Hepatic stellate cell (primary cell): ENCODE results near the gene ANXA6.

ENCODE experiments used
- DNase-seq: peaks from one replicate; pipeline ENCODE4 v3.0.0; 2011; ENCODE audit warnings: low spot score

The ANXA6 gene

GRCh38 chr5:151063142-151063989, 94.2 kb downstream of the ANXA6 start:
- peak; percentile 97 for DNase-seq

- DNase-seq = no peak
Observed at GRCh38 chr5:151062405-151063141, 95.0 kb downstream of the ANXA6 start.

- no peak for DNase-seq
Observed at GRCh38 chr5:151060742-151061141, 96.8 kb downstream of the ANXA6 start.

- DNase-seq = no peak
Observed at GRCh38 chr5:151058891-151059489, 98.6 kb downstream of the ANXA6 start.

GRCh38 chr5:151058301-151058700, 99.3 kb downstream of the ANXA6 start:
- DNase-seq = no peak

- no peak for DNase-seq
Observed at GRCh38 chr5:151056379-151057325, 100.9 kb downstream of the ANXA6 start.

GRCh38 chr5:151055336-151055735, 102.2 kb downstream of the ANXA6 start:
- DNase-seq = no peak

- no peak for DNase-seq
Observed at GRCh38 chr5:151054709-151055108, 102.9 kb downstream of the ANXA6 start.

GRCh38 chr5:151053796-151054462, 103.7 kb downstream of the ANXA6 start:
- DNase-seq = no peak

GRCh38 chr5:151052836-151053235, 104.7 kb downstream of the ANXA6 start:
- DNase-seq = no peak

- DNase-seq = no peak
Observed at GRCh38 chr5:151051931-151052608, 105.5 kb downstream of the ANXA6 start.

GRCh38 chr5:151051066-151051930, 106.3 kb downstream of the ANXA6 start:
- peak; percentile 91 for DNase-seq
